HG02840 (cell line): ENCODE measurements around the gene EML5.

Source experiments
- ATAC-seq: cut with Tn5 transposase; IDR thresholded peaks from one replicate; pipeline ENCODE4 v1.9.1; 2021; ENCODE audit warnings: mild to moderate bottlenecking, moderate library complexity, moderate number of reproducible peaks; ENCODE audit not compliant: unreplicated experiment, low FRiP score

Gene EML5

GRCh38 chr14:88628033-88628432, 164.7 kb downstream of the EML5 start:
- ATAC-seq = no peak

- ATAC-seq = no peak
Measured at GRCh38 chr14:88625671-88626070, 167.1 kb downstream of the EML5 start.

GRCh38 chr14:88621100-88621499, 171.7 kb downstream of the EML5 start:
- no peak for ATAC-seq

GRCh38 chr14:88618476-88618875, 174.3 kb downstream of the EML5 start:
- no peak for ATAC-seq

GRCh38 chr14:88617479-88617878, 175.3 kb downstream of the EML5 start:
- no peak for ATAC-seq

- no peak for ATAC-seq
Measured at GRCh38 chr14:88616697-88617096, 176.1 kb downstream of the EML5 start.

- no peak for ATAC-seq
Measured at GRCh38 chr14:88614218-88614907, 178.4 kb downstream of the EML5 start.

GRCh38 chr14:88613552-88614010, 179.2 kb downstream of the EML5 start:
- ATAC-seq = no peak

DNA sequence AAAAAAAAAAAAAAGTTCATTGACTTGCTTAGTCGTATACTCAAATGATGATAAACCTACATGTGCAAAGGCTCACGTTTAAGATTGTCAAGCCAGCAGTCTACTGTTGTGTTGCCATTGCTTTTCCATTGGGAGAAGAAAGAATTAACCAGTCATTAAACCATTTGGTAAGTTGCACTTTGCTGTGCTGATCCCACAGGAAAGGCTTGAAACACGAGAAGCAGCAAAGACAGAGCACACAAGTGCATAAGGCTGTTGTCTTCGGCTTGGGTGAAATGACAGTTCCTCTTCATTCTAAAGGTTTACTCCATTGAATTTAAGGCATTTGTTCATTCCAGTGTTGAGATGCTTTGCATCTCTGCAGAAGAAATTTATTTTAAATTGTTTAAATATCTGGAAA, 179.8 kb downstream of the EML5 start:
- ATAC-seq = no peak

DNA sequence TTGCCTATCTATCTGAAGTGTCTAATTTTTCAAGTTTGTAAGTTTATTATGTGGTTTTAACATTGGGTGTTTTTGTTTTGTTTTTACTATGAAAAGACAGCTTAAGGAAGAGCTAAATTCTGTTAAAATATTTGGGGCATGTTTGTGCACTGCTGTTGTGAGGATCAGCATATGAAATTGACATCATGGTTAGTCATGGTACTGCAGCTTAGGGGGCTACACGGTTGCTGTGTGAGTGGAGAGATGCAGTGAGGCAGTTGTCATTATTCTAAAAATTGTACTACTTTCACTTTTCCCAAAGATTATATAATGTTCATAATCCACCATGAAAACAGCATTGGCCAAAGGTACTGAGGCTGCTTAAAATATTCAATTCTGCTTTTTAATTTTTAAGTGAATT, 180.9 kb downstream of the EML5 start:
- ATAC-seq = no peak

- ATAC-seq = no peak
Measured at GRCh38 chr14:88607829-88608228, 184.9 kb downstream of the EML5 start.

DNA sequence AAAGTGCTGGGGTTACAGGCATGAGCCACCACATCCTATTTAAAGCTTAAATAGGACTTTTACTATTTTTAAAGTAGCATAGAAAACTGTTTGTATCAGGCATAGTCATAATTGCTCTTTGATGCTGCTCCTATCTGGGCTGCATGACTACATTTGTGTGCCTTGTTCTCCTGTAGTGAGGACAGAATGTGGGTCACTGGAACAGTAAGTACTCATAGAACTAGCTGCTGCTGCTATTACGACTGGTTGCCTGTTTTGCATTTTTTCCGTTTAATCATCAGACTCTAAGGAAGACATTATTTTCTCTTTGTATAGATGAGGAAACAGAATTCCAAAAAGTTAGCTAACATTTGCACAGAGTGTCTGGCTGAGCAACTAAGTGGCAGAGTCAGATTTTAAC, 187.2 kb downstream of the EML5 start:
- no peak for ATAC-seq

DNA sequence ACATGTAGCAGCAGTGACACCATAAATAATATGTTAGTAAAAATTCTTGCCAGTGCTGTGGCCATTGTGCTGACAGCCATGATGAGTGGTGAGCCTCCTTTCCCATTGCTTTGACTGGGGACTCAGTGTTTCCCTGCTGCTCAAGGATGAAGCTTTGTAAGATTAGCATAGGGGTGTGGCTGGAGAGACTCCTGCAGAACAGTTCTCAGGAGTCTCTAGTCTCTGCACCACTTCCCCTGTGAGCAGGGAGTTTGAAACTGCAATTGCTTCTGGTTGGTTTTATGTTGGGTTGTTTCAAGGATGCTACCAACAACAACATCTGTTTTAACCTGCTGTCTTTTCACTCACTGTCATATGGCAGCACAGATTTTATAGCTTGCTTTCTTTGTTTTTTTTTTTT, 188.5 kb downstream of the EML5 start:
- ATAC-seq = no peak

DNA sequence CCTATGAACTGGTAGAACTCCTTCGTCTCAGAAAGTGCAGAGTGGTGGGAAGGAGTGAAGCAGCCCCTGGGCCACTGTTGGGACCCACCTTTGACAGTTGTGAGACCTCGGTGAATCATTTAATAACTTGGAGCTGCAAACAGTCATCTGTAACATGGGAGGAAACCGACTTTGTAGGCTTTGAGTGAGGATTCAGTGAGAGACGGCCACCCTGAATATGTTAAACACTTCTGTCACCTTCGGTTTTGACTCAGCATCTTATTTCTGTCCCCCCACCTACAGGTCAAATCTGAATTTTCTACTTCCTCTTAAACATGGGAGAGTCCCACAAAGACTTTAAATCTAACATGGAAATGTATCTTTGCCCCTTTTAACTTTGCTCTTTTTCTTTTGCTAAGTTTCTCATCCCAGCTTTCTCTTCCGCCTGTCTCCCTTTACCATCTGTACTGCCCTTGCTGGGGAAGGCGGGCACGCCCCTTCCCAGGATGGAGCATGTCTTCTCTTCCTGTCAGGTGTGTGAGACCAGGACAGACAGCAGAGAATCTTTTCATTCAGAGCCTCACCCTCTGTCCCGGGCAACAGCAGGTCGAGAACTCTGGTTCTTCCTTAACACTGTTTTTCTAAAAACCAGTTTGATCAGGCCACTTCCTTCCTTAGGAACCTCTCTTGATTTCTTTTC, 192.9 kb downstream of the EML5 start:
- peak; percentile 96 for ATAC-seq

DNA sequence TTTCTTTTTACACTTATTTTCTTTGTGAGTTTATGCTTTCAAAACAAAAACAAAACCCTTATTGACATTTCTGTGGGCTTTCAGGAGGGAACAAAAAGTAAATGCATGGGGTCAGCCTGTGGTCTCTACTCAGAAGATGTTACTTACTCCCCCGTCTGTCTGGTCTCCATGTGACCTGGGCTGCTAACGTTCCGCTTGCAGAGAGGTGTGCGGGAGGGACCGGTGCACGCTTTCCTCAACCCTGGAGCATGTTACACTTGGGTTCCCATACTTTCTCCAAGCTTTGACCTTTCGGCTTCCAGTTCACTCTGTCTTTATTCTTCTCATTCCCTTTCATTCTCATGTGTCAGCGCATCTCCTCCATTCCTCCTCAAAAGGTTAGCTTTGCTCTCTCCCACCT, 193.4 kb downstream of the EML5 start:
- peak; percentile 23 for ATAC-seq

GRCh38 chr14:88598097-88598675, 194.6 kb downstream of the EML5 start:
- ATAC-seq = no peak

- no peak for ATAC-seq
Measured at GRCh38 chr14:88597601-88598000, 195.2 kb downstream of the EML5 start.

DNA sequence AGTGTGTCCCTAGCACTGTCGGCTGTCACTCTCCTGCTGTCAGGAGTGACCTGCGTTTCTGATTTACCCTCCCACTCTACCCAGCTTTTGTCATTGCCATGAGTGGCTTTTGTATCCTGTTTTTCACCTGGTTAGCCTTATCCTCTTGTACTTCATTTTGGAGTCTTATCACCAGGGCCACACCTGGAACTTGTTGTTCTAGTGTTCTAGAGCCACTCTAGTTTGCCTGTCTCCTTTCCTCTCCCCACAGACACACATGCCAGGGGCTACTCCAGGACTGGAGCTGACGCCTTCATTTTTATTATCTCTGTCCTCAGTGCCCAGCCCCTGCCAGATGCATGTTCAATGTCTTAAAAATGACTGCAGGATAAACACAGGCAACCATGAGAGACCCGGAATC, 195.7 kb downstream of the EML5 start:
- no peak for ATAC-seq

DNA sequence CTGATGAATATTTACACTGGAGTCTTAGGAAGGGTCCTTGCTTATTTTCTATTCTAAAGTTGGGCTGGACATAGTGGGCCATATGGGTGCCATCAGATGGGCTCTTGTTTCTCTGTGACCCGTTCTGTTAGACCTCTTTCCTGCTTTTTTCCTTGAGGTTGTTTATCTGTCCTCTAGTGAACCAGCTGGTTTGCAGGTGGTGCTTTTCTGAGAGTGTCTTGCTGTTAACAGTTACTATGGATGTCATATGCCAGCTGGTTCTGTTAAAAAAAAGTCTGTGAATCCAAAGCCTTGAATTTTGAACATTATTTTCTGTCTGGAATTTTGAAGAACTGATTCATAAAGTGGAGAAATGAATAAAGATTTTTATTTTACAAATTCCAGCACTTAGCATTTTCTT, 200.7 kb downstream of the EML5 start:
- ATAC-seq = no peak

GRCh38 chr14:88590173-88590572, 202.6 kb downstream of the EML5 start:
- ATAC-seq = no peak

DNA sequence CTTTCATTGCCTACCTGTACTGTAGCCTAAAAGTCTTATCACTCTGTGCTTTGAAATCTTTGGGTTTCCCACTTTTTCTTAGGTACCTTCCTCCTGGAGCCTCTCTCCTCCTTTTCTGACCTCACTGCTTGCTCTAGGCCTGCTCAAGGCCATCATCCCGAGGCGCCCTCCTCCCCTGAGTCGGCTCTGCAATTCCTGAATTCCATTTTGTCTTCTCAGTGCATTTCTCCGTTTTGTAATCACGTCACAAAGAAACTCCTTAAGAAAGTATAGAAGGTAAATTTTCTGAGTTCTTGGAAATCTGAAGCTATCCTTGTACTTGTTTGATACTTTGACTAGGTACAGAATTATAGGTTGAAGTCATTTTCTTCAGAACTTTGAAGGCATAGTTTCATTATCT, 204.7 kb downstream of the EML5 start:
- no peak for ATAC-seq

GRCh38 chr14:88584451-88584850, 208.3 kb downstream of the EML5 start:
- ATAC-seq = no peak
